ENCODE data around the gene LIG4.

The LIG4 gene

GRCh38 chr13:108194435-108194936, 20.9 kb downstream of the LIG4 start:
- no peak for DNase-seq (ENCODE audit: low read depth)

- no peak for DNase-seq (ENCODE audit: low read depth)
Observed at GRCh38 chr13:108193806-108194205, 21.5 kb downstream of the LIG4 start.

GRCh38 chr13:108190897-108191296, 24.4 kb downstream of the LIG4 start:
- no peak for DNase-seq (ENCODE audit: low read depth)

GRCh38 chr13:108188260-108188659, 27.1 kb downstream of the LIG4 start:
- DNase-seq (ENCODE audit: low read depth), result no peak

- no peak for DNase-seq (ENCODE audit: low read depth)
Observed at GRCh38 chr13:108185223-108185622, 30.1 kb downstream of the LIG4 start.

GRCh38 chr13:108182652-108183051, 32.7 kb downstream of the LIG4 start:
- DNase-seq (ENCODE audit: low read depth), result no peak

GRCh38 chr13:108178078-108178477, 37.3 kb downstream of the LIG4 start:
- no peak for DNase-seq (ENCODE audit: low read depth)

GRCh38 chr13:108176685-108177274, 38.6 kb downstream of the LIG4 start:
- DNase-seq (ENCODE audit: low read depth), result peak; percentile 28

- no peak for DNase-seq (ENCODE audit: low read depth)
Observed at GRCh38 chr13:108168929-108169328, 46.4 kb downstream of the LIG4 start.

- no peak for DNase-seq (ENCODE audit: low read depth)
Observed at GRCh38 chr13:108166078-108166477, 49.3 kb downstream of the LIG4 start.

- DNase-seq (ENCODE audit: low read depth), result no peak
Observed at GRCh38 chr13:108158746-108159145, 56.6 kb downstream of the LIG4 start.
